GM23338 (cell line): ENCODE results near the gene TBCEL. TPM values are rescaled to one million over a fixed set of nuclear protein-coding genes. Genes with fewer than 3 reads are reported as not detected.

Experiments
- ATAC-seq: fragments of 200-7000 bp; cut with Tn5 transposase; 3 replicates; pipeline ENCODE4 v1.9.1; 2020
- DNase-seq: peaks from one replicate; pipeline ENCODE4 v3.0.0-alpha.2; 2015; ENCODE audit warnings: low spot score
- H2AFZ ChIP-seq: fragments of 200-600 bp; sonication (generic); 2 replicates; pipeline ENCODE4 v1.8.0; 2016; ENCODE audit warnings: antibody characterized with exemption, mild to moderate bottlenecking, moderate library complexity
- H3F3A ChIP-seq: fragments of 200-600 bp; sonication (generic); replicated peaks from 2 replicates; pipeline ENCODE4 v1.8.0; 2017; ENCODE audit warnings: antibody characterized with exemption, mixed run types, low read depth
- H3K27ac ChIP-seq: fragments of 200-600 bp; sonication (generic); 2 replicates; pipeline ENCODE4 v1.6.1; 2016; ENCODE audit warnings: low read depth
- H3K27me3 ChIP-seq: fragments of 200-600 bp; sonication (generic); 2 replicates; pipeline ENCODE4 v1.8.0; 2016; ENCODE audit warnings: mild to moderate bottlenecking, mixed run types, moderate library complexity; ENCODE audit not compliant: insufficient read depth
- H3K36me3 ChIP-seq: fragments of 200-600 bp; sonication (generic); 2 replicates; pipeline ENCODE4 v1.8.0; 2016; ENCODE audit warnings: mild to moderate bottlenecking; ENCODE audit not compliant: insufficient read depth
- H3K4me1 ChIP-seq: fragments of 200-600 bp; sonication (generic); 2 replicates; pipeline ENCODE4 v1.8.0; 2016; ENCODE audit warnings: mild to moderate bottlenecking, moderate library complexity; ENCODE audit not compliant: insufficient read depth
- H3K4me2 ChIP-seq: fragments of 200-600 bp; sonication (generic); 2 replicates; pipeline ENCODE4 v1.7.1; 2017; ENCODE audit warnings: mixed run types
- H3K4me3 ChIP-seq: fragments of 200-600 bp; sonication (generic); 2 replicates; pipeline ENCODE4 v1.6.1; 2016; ENCODE audit warnings: mixed run types
- H3K79me2 ChIP-seq: fragments of 200-600 bp; sonication (generic); replicated peaks from 2 replicates; pipeline ENCODE4 v1.8.0; 2017; ENCODE audit warnings: mild to moderate bottlenecking; ENCODE audit not compliant: insufficient read depth
- H3K9me2 ChIP-seq: fragments of 200-600 bp; sonication (generic); 2 replicates; pipeline ENCODE4 v1.8.0; 2017; ENCODE audit not compliant: insufficient read depth
- H4K20me1 ChIP-seq: fragments of 200-600 bp; sonication (generic); replicated peaks from 2 replicates; pipeline ENCODE4 v1.8.0; 2017; ENCODE audit warnings: mild to moderate bottlenecking; ENCODE audit not compliant: insufficient read depth
- H3K27ac Mint-ChIP-seq: 2 replicates; pipeline ENCODE4 v1.8.0; 2020; ENCODE audit warnings: inconsistent platforms, mild to moderate bottlenecking, moderate library complexity, mixed read lengths
- H3K27me3 Mint-ChIP-seq: 3 replicates; pipeline ENCODE4 v1.8.0; 2022; ENCODE audit warnings: low read depth, mild to moderate bottlenecking, moderate library complexity, mixed read lengths, inconsistent platforms; ENCODE audit not compliant: insufficient read depth, poor library complexity
- H3K36me3 Mint-ChIP-seq: 3 replicates; pipeline ENCODE4 v1.8.0; 2021; ENCODE audit warnings: low read depth, mild to moderate bottlenecking, inconsistent platforms, moderate library complexity, mixed read lengths
- H3K4me1 Mint-ChIP-seq: 3 replicates; pipeline ENCODE4 v1.8.0; 2020; ENCODE audit warnings: mild to moderate bottlenecking, inconsistent platforms, mixed read lengths
- H3K4me3 Mint-ChIP-seq: 3 replicates; pipeline ENCODE4 v1.8.0; 2021; ENCODE audit warnings: moderate library complexity, mild to moderate bottlenecking, inconsistent platforms, mixed read lengths
- H3K9me3 Mint-ChIP-seq: 3 replicates; pipeline ENCODE4 v1.8.0; 2020; ENCODE audit warnings: moderate library complexity, mild to moderate bottlenecking, inconsistent platforms, mixed read lengths
- CREB1 ChIP-seq: fragments of 250-450 bp; sonication (Bioruptor Pico); IDR thresholded peaks from 2 replicates; pipeline ENCODE4 v1.5.0; 2020; ENCODE audit warnings: low read depth, mild to moderate bottlenecking, moderate library complexity
- CTCF ChIP-seq, 2 experiments: fragments of 200-600 bp in 1 of 2; sonication (generic) in 1 of 2; conservative IDR thresholded peaks; 2 replicates each; pipeline versions ENCODE4 v1.5.1 to v1.6.1; 2016 to 2017; ENCODE audit warnings: antibody characterized with exemption in 2 of 2, low read depth in 2 of 2, mild to moderate bottlenecking in 2 of 2, moderate library complexity in 1 of 2
- ETS1 ChIP-seq: IDR thresholded peaks from 2 replicates; pipeline ENCODE4 v1.6.1; 2016; ENCODE audit warnings: antibody characterized with exemption
- EZH2 ChIP-seq: fragments of 200-600 bp; sonication (generic); IDR thresholded peaks from one replicate; pipeline ENCODE4 v1.8.0; 2017; ENCODE audit warnings: antibody characterized with exemption, mild to moderate bottlenecking, low read depth; ENCODE audit not compliant: unreplicated experiment
- EZH2phosphoT487 ChIP-seq: fragments of 200-600 bp; sonication (generic); IDR thresholded peaks from one replicate; pipeline ENCODE4 v1.8.1; 2018; ENCODE audit warnings: antibody characterized with exemption; ENCODE audit not compliant: unreplicated experiment
- JUNB ChIP-seq: IDR thresholded peaks from one replicate; pipeline ENCODE4 v1.6.1; 2016; ENCODE audit warnings: antibody characterized with exemption; ENCODE audit not compliant: unreplicated experiment
- NANOG ChIP-seq: IDR thresholded peaks from 2 replicates; pipeline ENCODE4 v1.6.1; 2016; ENCODE audit warnings: antibody characterized with exemption, borderline replicate concordance
- POLR2AphosphoS5 ChIP-seq: IDR thresholded peaks from 2 replicates; pipeline ENCODE4 v1.6.1; 2016; ENCODE audit warnings: antibody characterized with exemption, low read depth
- REST ChIP-seq: IDR thresholded peaks from one replicate; pipeline ENCODE4 v1.6.1; 2018; ENCODE audit warnings: antibody characterized with exemption; ENCODE audit not compliant: unreplicated experiment
- STAT1 ChIP-seq: IDR thresholded peaks from one replicate; pipeline ENCODE4 v1.6.1; 2016; ENCODE audit warnings: antibody characterized with exemption; ENCODE audit not compliant: unreplicated experiment
- ZNF114 ChIP-seq: fragments of 250-450 bp; sonication (Bioruptor Pico); IDR thresholded peaks from 2 replicates; pipeline ENCODE4 v1.5.0; 2020; ENCODE audit warnings: mild to moderate bottlenecking, moderate library complexity
- ZNF331 ChIP-seq: fragments of 250-450 bp; sonication (Bioruptor Pico); IDR thresholded peaks from 2 replicates; pipeline ENCODE4 v1.5.0; 2020; ENCODE audit warnings: low read depth, mild to moderate bottlenecking, moderate library complexity
- ZNF462 ChIP-seq: fragments of 250-450 bp; sonication (Bioruptor Pico); IDR thresholded peaks from 2 replicates; pipeline ENCODE4 v1.5.0; 2020; ENCODE audit warnings: mild to moderate bottlenecking, moderate library complexity
- polyA plus RNA-seq: library from polyadenylated mRNA; unstranded; fragments of >200 nt; fragmentation: Nextera tagmentation; extraction: Ambion mirVana; gene quantifications from 2 replicates; pipeline ENCODE4 v1.2.1, GENCODE V29; 2016
- total RNA-seq: library from RNA; depleted of rRNA; stranded (reverse); fragments of >200 nt; shearing (Covaris generic); gene quantifications from 2 replicates; pipeline ENCODE4 v1.2.3, GENCODE V29; 2014

TBCEL gene
- total and polyA plus RNA-seq, 2 experiments from 2014 or later, result 5.4 to 16.2 TPM

GRCh38 chr11:121024989-121025388, 1.1 kb downstream of the TBCEL start (continued):
- TF ChIP-seq CREB1, result no peak
- no peak for TF ChIP-seq STAT1
- no peak for TF ChIP-seq ZNF331 (CRISPR knock-in tag)

GRCh38 chr11:121029153-121029552, 5.3 kb downstream of the TBCEL start:
- H3K4me3 Mint-ChIP-seq, result no peak overlapping the region
- Histone ChIP-seq H3K4me2 (no peak overlapping the region), H3K79me2 (peaks cover 80% of the 10 kb centered on the region), H3K27ac (no peak overlapping the region), H2AFZ (no peak overlapping the region), H3K36me3 (no peaks in the 10 kb centered on the region), H3K9me2 (no peaks in the 10 kb centered on the region), H4K20me1 (peaks cover 10% of the 10 kb centered on the region), H3K4me3 (no peak overlapping the region), H3K4me1 (peaks cover 5% of the 10 kb centered on the region), H3F3A (no peaks in the 10 kb centered on the region), H3K27me3 (no peaks in the 10 kb centered on the region)
- no peak for TF ChIP-seq NANOG
- TF ChIP-seq POLR2AphosphoS5, result no peak
- no peak for TF ChIP-seq ZNF114
- no peak for TF ChIP-seq ZNF331 (CRISPR knock-in tag)
- TF ChIP-seq CREB1, result no peak
- no peak for TF ChIP-seq CTCF (conservative IDR thresholded peaks at IDR 0.05; ENCODE audit: low read depth in 2 of 2)
- TF ChIP-seq REST, result no peak
- no peak for TF ChIP-seq EZH2phosphoT487
- no peak for TF ChIP-seq STAT1
- no peak for TF ChIP-seq ZNF462 (CRISPR knock-in tag)
- no peak for TF ChIP-seq ETS1
- TF ChIP-seq JUNB, result no peak
- TF ChIP-seq EZH2, result no peak
- peaks cover 4% of the 10 kb centered on the region for H3K27me3 Mint-ChIP-seq
- no peak for DNase-seq
- H3K4me1 Mint-ChIP-seq, result peaks cover 14% of the 10 kb centered on the region
- no peaks in the 10 kb centered on the region for H3K9me3 Mint-ChIP-seq
- no peak for ATAC-seq
- H3K27ac Mint-ChIP-seq, result no peak overlapping the region
- no peaks in the 10 kb centered on the region for H3K36me3 Mint-ChIP-seq
